ENCODE results near the gene CLDN10.

The CLDN10 gene

DNA sequence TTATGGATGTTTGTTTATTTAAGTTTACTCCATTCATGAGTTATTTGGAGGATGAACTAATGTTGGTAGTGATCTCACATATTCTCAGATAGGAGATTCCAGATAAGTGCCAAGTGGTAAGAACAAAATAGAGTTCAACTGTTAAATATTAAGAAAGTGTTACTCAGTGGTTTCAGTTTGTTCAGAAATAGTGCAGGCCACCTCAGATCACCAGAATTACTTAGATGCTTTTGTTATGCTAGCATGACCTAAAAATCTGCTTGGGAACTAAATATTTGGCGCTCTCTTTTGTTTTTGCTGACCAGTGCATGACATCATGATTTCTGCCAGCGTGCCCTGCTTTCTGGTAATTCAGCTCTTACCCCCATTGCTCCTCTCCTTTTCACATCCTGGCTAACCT, 15.6 kb downstream of the CLDN10 start:
- ChIA-PET CTCF (no interaction called here), POLR2A (no interaction called here)
- no peak for TF ChIP-seq SUZ12 (IDR thresholded peaks at IDR 0.05)
- no peak for TF ChIP-seq ARNT (IDR thresholded peaks at IDR 0.05)
- no peak for TF ChIP-seq ELF4 (IDR thresholded peaks at IDR 0.05)
- no peak for TF ChIP-seq SP1 (IDR thresholded peaks at IDR 0.05)
- TF ChIP-seq CTBP1 (IDR thresholded peaks at IDR 0.05; ENCODE audit: borderline replicate concordance) = no peak
- no peak for TF ChIP-seq TARDBP (IDR thresholded peaks at IDR 0.05)
- TF ChIP-seq BHLHE40 (IDR thresholded peaks at IDR 0.05; ENCODE audit: borderline replicate concordance) = no peak
- no peak for TF ChIP-seq FOXK2 (IDR thresholded peaks at IDR 0.05)
- TF ChIP-seq HDGF (IDR thresholded peaks at IDR 0.05; ENCODE audit: borderline replicate concordance) = no peak
- no peak for TF ChIP-seq FOXA1 (IDR thresholded peaks at IDR 0.05)
- no peak for TF ChIP-seq FOXM1 (IDR thresholded peaks at IDR 0.05; ENCODE audit: borderline replicate concordance)
- TF ChIP-seq LEF1 (IDR thresholded peaks at IDR 0.05; ENCODE audit: borderline replicate concordance) = no peak
- TF ChIP-seq L3MBTL2 (conservative IDR thresholded peaks at IDR 0.05) = no peak
- TF ChIP-seq ZNF384 (IDR thresholded peaks at IDR 0.05) = no peak
- TF ChIP-seq NFRKB (IDR thresholded peaks at IDR 0.05) = no peak
- TF ChIP-seq, protein P1, sequence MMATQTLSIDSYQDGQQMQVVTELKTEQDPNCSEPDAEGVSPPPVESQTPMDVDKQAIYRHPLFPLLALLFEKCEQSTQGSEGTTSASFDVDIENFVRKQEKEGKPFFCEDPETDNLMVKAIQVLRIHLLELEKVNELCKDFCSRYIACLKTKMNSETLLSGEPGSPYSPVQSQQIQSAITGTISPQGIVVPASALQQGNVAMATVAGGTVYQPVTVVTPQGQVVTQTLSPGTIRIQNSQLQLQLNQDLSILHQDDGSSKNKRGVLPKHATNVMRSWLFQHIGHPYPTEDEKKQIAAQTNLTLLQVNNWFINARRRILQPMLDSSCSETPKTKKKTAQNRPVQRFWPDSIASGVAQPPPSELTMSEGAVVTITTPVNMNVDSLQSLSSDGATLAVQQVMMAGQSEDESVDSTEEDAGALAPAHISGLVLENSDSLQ (IDR thresholded peaks at IDR 0.05) = no peak
- DNase-seq (ENCODE audit: extremely low spot score) = no peak

DNA sequence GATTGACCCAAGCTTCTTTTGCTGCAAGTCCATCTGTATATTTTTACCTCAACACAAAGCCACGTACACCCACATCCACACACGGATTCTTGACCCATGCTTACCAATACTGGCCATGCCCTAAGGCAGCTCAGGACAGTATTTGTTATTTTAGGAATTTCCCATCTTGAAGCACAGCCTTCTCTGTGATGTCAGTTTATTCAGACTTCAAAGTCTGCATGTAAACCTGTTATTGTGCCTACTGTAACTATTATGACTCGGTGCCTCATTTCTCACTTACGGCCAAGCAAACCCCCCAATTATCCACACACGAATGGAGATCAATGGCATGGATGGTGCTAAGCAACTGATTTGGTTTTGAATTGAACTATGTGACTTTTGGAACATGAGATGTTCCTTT, 17.5 kb downstream of the CLDN10 start:
- ChIA-PET CTCF (no interaction called here), POLR2A (no interaction called here)
- TF ChIP-seq ELF4 (IDR thresholded peaks at IDR 0.05) (no peak), HDGF (IDR thresholded peaks at IDR 0.05; ENCODE audit: borderline replicate concordance) (no peak), CTBP1 (IDR thresholded peaks at IDR 0.05; ENCODE audit: borderline replicate concordance) (no peak), FOXA1 (IDR thresholded peaks at IDR 0.05) (no peak), FOXK2 (IDR thresholded peaks at IDR 0.05) (no peak), FOXM1 (IDR thresholded peaks at IDR 0.05; ENCODE audit: borderline replicate concordance) (no peak), BHLHE40 (IDR thresholded peaks at IDR 0.05; ENCODE audit: borderline replicate concordance) (no peak), ARNT (IDR thresholded peaks at IDR 0.05) (no peak), LEF1 (IDR thresholded peaks at IDR 0.05; ENCODE audit: borderline replicate concordance) (no peak), ZNF384 (IDR thresholded peaks at IDR 0.05) (no peak), SP1 (IDR thresholded peaks at IDR 0.05) (no peak), NFRKB (IDR thresholded peaks at IDR 0.05) (no peak), SUZ12 (IDR thresholded peaks at IDR 0.05) (no peak), TARDBP (IDR thresholded peaks at IDR 0.05) (no peak), L3MBTL2 (conservative IDR thresholded peaks at IDR 0.05) (no peak)
- TF ChIP-seq, protein P1 (IDR thresholded peaks at IDR 0.05) = no peak
- DNase-seq (ENCODE audit: extremely low spot score) = no peak

DNA sequence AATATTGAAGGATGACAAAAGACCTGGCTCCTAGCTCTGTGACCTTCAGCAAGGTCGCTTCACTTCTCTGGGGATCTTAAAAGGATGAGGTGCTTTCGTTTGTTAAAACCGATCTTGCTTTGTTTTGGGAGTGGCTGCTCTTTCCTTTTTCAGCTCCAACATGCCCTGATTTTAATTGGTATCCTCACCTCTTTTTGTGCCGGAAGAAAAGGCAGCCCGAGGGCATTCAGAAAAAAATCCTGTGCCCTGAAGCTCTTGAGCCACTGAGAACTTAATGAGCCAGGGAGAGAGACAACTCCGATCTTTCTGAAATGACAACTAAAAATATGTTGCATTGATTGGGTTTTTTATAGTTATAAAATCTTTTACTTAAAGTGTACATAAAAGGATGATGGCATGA, 19.4 kb downstream of the CLDN10 start:
- no peak for DNase-seq (ENCODE audit: extremely low spot score)
- POLR2A ChIA-PET = no interaction called here
- CTCF ChIA-PET = no interaction called here

DNA sequence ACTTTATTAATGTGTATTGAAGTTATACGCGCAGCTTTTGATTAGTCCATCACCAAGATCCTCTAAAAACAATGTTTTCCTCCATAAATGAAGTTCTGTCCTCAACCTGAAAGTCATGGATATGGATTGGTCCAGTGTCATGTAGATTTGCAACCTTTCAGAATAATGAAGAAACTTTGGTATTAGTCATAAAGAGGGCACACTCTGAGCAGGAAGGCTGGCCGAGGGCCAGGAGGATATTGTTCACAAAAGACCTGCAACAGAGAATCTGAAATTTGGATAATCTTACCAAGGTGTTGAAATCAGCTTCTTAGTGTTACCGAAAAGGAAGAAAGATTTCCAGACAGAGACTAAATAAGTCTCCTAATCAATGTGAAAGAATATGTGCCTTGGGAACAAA, 20.7 kb downstream of the CLDN10 start:
- DNase-seq (ENCODE audit: extremely low spot score) = no peak
- ChIA-PET CTCF (interaction anchor here (0.8 kb wide), 1 partner anchor 17 kb away, joined by 3 read pairs; no protein-coding TSS in a partner anchor), POLR2A (no interaction called here)
- TF ChIP-seq HDGF (IDR thresholded peaks at IDR 0.05; ENCODE audit: borderline replicate concordance) = no peak
- no peak for TF ChIP-seq FOXM1 (IDR thresholded peaks at IDR 0.05; ENCODE audit: borderline replicate concordance)
- TF ChIP-seq FOXK2 (IDR thresholded peaks at IDR 0.05) = no peak
- TF ChIP-seq, protein P1 (IDR thresholded peaks at IDR 0.05) = no peak
- no peak for TF ChIP-seq LEF1 (IDR thresholded peaks at IDR 0.05; ENCODE audit: borderline replicate concordance)
- TF ChIP-seq BHLHE40 (IDR thresholded peaks at IDR 0.05; ENCODE audit: borderline replicate concordance) = no peak
- TF ChIP-seq ARNT (IDR thresholded peaks at IDR 0.05) = no peak
- no peak for TF ChIP-seq ELF4 (IDR thresholded peaks at IDR 0.05)
- no peak for TF ChIP-seq ZNF384 (IDR thresholded peaks at IDR 0.05)
- no peak for TF ChIP-seq NFRKB (IDR thresholded peaks at IDR 0.05)
- no peak for TF ChIP-seq FOXA1 (IDR thresholded peaks at IDR 0.05)
- no peak for TF ChIP-seq SP1 (IDR thresholded peaks at IDR 0.05)
- TF ChIP-seq CTBP1 (IDR thresholded peaks at IDR 0.05; ENCODE audit: borderline replicate concordance) = no peak
- TF ChIP-seq TARDBP (IDR thresholded peaks at IDR 0.05) = no peak
- no peak for TF ChIP-seq L3MBTL2 (conservative IDR thresholded peaks at IDR 0.05)
- no peak for TF ChIP-seq SUZ12 (IDR thresholded peaks at IDR 0.05)

More for the DNA sequence above, 19.4 kb downstream of the CLDN10 start:
- TF ChIP-seq HDGF (IDR thresholded peaks at IDR 0.05; ENCODE audit: borderline replicate concordance) (no peak), NFRKB (IDR thresholded peaks at IDR 0.05) (no peak), ZNF384 (IDR thresholded peaks at IDR 0.05) (no peak), SUZ12 (IDR thresholded peaks at IDR 0.05) (no peak), TARDBP (IDR thresholded peaks at IDR 0.05) (no peak), BHLHE40 (IDR thresholded peaks at IDR 0.05; ENCODE audit: borderline replicate concordance) (no peak), L3MBTL2 (conservative IDR thresholded peaks at IDR 0.05) (no peak), SP1 (IDR thresholded peaks at IDR 0.05) (no peak), LEF1 (IDR thresholded peaks at IDR 0.05; ENCODE audit: borderline replicate concordance) (no peak), FOXM1 (IDR thresholded peaks at IDR 0.05; ENCODE audit: borderline replicate concordance) (no peak), ARNT (IDR thresholded peaks at IDR 0.05) (no peak), FOXK2 (IDR thresholded peaks at IDR 0.05) (no peak), FOXA1 (IDR thresholded peaks at IDR 0.05) (no peak), ELF4 (IDR thresholded peaks at IDR 0.05) (no peak), CTBP1 (IDR thresholded peaks at IDR 0.05; ENCODE audit: borderline replicate concordance) (no peak)
- TF ChIP-seq, protein P1 (IDR thresholded peaks at IDR 0.05) = no peak

DNA sequence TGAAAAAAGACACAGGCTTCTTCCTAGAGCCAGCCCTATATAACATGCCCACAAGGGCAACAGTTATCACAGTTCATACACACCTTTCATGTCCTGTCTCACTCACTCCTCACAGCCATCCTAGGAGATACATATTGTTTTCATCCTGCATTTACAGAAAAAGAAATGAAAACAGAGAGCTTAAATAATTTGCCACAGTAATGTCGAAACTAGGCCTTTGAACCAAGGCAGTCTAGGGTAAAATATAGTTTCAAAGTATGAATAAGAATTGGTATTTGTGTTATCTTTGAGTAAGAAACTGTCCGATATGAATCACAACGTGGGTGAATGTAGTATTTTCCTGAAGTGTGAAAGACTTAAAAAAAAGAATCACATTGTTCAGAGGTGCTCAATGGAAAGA, 26.8 kb downstream of the CLDN10 start:
- ChIA-PET POLR2A (no interaction called here), CTCF (no interaction called here)
- DNase-seq (ENCODE audit: extremely low spot score) = no peak
- TF ChIP-seq SUZ12 (IDR thresholded peaks at IDR 0.05) (no peak), LEF1 (IDR thresholded peaks at IDR 0.05; ENCODE audit: borderline replicate concordance) (no peak), NFRKB (IDR thresholded peaks at IDR 0.05) (no peak), L3MBTL2 (conservative IDR thresholded peaks at IDR 0.05) (no peak), ZNF384 (IDR thresholded peaks at IDR 0.05) (no peak), ARNT (IDR thresholded peaks at IDR 0.05) (no peak), ELF4 (IDR thresholded peaks at IDR 0.05) (no peak), BHLHE40 (IDR thresholded peaks at IDR 0.05; ENCODE audit: borderline replicate concordance) (no peak), TARDBP (IDR thresholded peaks at IDR 0.05) (no peak), HDGF (IDR thresholded peaks at IDR 0.05; ENCODE audit: borderline replicate concordance) (no peak), FOXM1 (IDR thresholded peaks at IDR 0.05; ENCODE audit: borderline replicate concordance) (no peak), FOXK2 (IDR thresholded peaks at IDR 0.05) (no peak), CTBP1 (IDR thresholded peaks at IDR 0.05; ENCODE audit: borderline replicate concordance) (no peak), FOXA1 (IDR thresholded peaks at IDR 0.05) (no peak), SP1 (IDR thresholded peaks at IDR 0.05) (no peak)
- TF ChIP-seq, protein P1 (IDR thresholded peaks at IDR 0.05) = no peak

All from HEK293T (cell line).